ENCODE data around the gene NKX2-1. TPM values are rescaled to one million over a fixed set of nuclear protein-coding genes. Genes with fewer than 3 reads are reported as not detected.

Gene NKX2-1
- total and polyA plus RNA-seq, 3 donors from 2014 or later = 0.43 to 0.79 TPM; not detected in 1

DNA sequence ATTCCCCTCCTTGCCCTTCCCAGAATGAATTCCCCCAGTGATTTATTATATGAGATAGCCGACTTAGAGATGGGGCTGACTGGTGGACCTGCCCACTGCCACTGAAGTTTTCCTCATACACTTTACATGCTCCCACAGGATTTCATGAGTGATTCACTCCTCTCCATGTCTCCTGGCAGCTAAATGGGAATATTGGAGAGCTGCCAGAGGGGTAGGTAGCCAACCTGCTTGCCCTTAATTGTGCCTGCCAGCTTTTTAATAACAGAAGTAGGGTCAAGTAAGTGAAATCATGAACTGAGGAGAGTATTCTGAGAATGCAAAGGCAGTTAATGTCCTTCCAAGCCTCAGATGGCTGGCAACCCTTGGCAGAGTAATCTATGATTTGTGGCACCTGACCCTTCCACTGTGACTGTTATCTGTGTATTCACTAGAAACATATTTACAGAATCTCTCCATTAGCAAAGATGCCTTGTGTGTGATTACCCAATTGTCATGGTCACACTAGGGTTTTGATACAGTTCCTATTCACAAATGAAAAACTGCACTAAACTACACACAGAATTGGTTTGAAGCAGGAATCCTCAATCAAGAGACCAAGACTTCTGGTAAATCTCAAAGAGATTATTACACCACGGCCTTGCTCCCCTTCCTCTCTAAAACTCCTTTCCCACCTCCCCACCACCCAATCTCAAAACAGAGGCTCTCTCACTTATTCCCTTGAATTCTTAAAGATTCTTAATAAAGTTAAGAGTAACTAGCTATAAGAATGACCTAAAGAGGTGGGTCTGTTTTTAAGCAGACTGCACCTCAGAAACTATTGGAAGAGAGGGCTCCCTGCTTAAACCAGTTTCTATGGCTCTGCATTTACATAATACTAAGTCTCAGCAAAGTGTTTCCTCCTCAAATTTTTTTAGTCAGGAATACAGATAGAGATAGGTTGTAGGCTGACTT, 17.2 kb downstream of the NKX2-1 start:
- H3K4me1 ChIP-seq = peaks cover 5% of the 10 kb centered on the region
- TF ChIP-seq, protein P1, sequence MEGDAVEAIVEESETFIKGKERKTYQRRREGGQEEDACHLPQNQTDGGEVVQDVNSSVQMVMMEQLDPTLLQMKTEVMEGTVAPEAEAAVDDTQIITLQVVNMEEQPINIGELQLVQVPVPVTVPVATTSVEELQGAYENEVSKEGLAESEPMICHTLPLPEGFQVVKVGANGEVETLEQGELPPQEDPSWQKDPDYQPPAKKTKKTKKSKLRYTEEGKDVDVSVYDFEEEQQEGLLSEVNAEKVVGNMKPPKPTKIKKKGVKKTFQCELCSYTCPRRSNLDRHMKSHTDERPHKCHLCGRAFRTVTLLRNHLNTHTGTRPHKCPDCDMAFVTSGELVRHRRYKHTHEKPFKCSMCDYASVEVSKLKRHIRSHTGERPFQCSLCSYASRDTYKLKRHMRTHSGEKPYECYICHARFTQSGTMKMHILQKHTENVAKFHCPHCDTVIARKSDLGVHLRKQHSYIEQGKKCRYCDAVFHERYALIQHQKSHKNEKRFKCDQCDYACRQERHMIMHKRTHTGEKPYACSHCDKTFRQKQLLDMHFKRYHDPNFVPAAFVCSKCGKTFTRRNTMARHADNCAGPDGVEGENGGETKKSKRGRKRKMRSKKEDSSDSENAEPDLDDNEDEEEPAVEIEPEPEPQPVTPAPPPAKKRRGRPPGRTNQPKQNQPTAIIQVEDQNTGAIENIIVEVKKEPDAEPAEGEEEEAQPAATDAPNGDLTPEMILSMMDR (IDR thresholded peaks at IDR 0.05) = no peak
- no peak for TF ChIP-seq POLR2A (IDR thresholded peaks at IDR 0.05)
- no peak for DNase-seq
- no peak overlapping the region for H3K27ac ChIP-seq
- intact Hi-C loops (cut with DNase I; ENCODE audit: low total_unique reads) = no loop called here
- no peak overlapping the region for H3K4me3 ChIP-seq
- H3K36me3 ChIP-seq (ENCODE audit: low read depth, missing control alignments) = no peaks in the 10 kb centered on the region
- H3K27me3 ChIP-seq = no peaks in the 10 kb centered on the region
- 10% methylated on average over 2 of the region's 2 CpGs for WGBS, 2 donors
- H3K9me3 ChIP-seq = no peaks in the 10 kb centered on the region

DNA sequence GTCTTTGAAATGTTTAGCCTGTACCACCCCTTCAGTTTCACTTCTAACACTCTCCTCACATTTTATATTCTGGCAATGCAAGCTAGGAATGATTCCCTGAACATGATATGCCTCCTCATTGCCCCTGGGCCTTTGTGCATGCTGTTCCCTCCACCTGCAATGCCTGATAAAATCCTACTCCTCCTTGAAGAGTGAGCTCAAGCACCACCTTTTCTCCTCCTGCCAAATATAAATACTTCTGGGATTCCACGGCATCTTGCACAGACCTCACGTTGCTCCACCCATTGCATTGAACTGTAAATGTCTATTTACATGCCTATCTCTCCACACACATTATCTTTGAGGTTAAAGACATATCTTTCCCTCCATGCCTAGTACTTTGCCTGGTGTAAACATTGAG, 21.1 kb downstream of the NKX2-1 start:
- Histone ChIP-seq H3K27me3 (no peaks in the 10 kb centered on the region), H3K27ac (no peak overlapping the region), H3K36me3 (ENCODE audit: low read depth, missing control alignments) (no peaks in the 10 kb centered on the region), H3K9me3 (no peaks in the 10 kb centered on the region), H3K4me3 (no peak overlapping the region), H3K4me1 (peaks cover 1% of the 10 kb centered on the region)
- DNase-seq = no peak
- intact Hi-C loops (cut with DNase I; ENCODE audit: low total_unique reads) = no loop called here
- TF ChIP-seq POLR2A (IDR thresholded peaks at IDR 0.05) = no peak
- TF ChIP-seq, protein P1 (IDR thresholded peaks at IDR 0.05) = no peak
- WGBS, 2 donors = 22 to 38% methylated on average over 2 of the region's 2 CpGs

DNA sequence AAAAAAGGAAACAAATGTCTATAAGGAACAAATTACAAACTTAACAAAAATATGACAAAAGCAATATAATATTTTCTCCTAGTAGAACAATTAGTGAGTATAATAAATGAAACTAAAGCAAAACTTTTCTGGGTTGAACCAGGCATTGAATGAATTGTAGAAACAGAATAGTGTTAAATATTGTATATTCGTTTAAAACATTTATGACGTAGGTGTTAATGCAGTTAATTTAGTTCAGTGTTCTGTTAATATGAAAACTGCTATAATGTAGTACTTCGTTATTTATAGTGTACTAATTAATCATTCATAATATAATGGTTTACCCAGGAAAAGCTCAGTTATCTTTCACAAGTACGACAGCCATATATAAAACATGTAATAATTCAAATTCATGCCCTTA, 23.7 kb downstream of the NKX2-1 start:
- TF ChIP-seq POLR2A (IDR thresholded peaks at IDR 0.05) = no peak
- TF ChIP-seq, protein P1 (IDR thresholded peaks at IDR 0.05) = no peak
- intact Hi-C loops (cut with DNase I; ENCODE audit: low total_unique reads) = no loop called here
- no peaks in the 10 kb centered on the region for H3K4me1 ChIP-seq
- H3K27me3 ChIP-seq = no peaks in the 10 kb centered on the region
- no peaks in the 10 kb centered on the region for H3K9me3 ChIP-seq
- no peak for DNase-seq
- no peaks in the 10 kb centered on the region for H3K36me3 ChIP-seq (ENCODE audit: low read depth, missing control alignments)
- no peak overlapping the region for H3K4me3 ChIP-seq
- no peak overlapping the region for H3K27ac ChIP-seq
- WGBS, 2 donors = 59 to 75% methylated on average over 4 of the region's 4 CpGs

DNA sequence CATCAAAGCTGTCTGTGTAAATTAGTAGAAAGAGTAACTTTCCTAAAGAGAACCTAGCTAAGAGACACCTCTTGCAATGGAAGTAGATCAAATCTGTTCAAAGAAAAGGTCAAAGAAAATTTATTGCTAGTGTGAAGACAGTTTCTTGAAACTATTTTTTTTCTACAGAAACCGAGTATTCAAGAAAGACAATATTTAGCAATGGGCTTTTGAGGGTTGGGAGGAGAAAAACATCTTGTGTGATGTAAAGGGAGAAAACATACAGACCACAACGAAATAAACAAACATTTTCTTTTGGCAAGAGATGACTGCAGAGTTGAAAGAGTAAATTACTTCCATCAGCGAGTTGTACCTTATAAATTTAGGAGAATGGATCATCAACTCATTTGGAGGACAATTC, 24.4 kb downstream of the NKX2-1 start:
- Histone ChIP-seq H3K4me1 (no peaks in the 10 kb centered on the region), H3K9me3 (no peaks in the 10 kb centered on the region), H3K36me3 (ENCODE audit: low read depth, missing control alignments) (no peaks in the 10 kb centered on the region), H3K27ac (no peak overlapping the region), H3K27me3 (no peaks in the 10 kb centered on the region), H3K4me3 (no peak overlapping the region)
- TF ChIP-seq, protein P1 (IDR thresholded peaks at IDR 0.05) = no peak
- no peak for TF ChIP-seq POLR2A (IDR thresholded peaks at IDR 0.05)
- intact Hi-C loops (cut with DNase I; ENCODE audit: low total_unique reads) = no loop called here
- no peak for DNase-seq
- 23 to 39% methylated on average over 3 of the region's 3 CpGs for WGBS, 2 donors

Data from testis (tissue), 3 donors.